ENCODE measurements around the gene CAPN13. TPM values are rescaled to one million over a fixed set of nuclear protein-coding genes. Genes with fewer than 3 reads are reported as not detected.

Gene CAPN13
- total RNA-seq, 1 experiment from 2014 or later = 12.0 TPM

DNA sequence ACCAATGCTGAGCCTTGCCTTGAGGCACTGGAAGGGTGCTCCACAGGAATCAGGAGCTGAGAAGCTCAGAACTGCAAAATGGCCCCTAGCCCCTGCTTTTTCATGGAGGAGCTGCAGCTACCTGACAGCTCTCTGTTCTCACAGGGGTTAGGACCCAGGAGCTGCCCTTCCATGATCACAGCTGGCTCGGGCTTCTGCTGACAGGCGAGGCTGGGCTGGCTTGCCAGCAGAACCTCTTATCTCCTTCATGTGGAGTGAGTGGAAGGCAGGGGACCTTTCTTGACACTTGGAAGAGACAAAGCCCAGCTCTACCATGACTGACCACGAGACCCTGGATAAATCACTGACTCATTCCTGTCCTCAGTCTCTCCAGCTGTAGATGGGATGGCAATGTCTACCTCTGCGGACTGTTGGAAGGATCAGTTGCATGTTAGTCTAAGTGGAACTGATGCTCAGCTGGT, 113.4 kb downstream of the CAPN13 start:
- Mint-ChIP-seq H3K4me1 (ENCODE audit: low read depth, unreplicated experiment) (no peaks in the 10 kb centered on the region), H3K4me3 (ENCODE audit: low read depth, unreplicated experiment) (no peak overlapping the region), H3K27me3 (ENCODE audit: unreplicated experiment) (peaks cover 39% of the 10 kb centered on the region), H3K9me3 (ENCODE audit: low read depth, unreplicated experiment) (peaks cover 3% of the 10 kb centered on the region), H3K36me3 (ENCODE audit: insufficient read depth, unreplicated experiment) (no peaks in the 10 kb centered on the region), H3K27ac (ENCODE audit: unreplicated experiment) (no peak overlapping the region)
- no peak for DNase-seq
- intact Hi-C loops (cut with micrococcal nuclease; ENCODE audit: unreplicated experiment) = no loop called here
- TF ChIP-seq, protein P1, sequence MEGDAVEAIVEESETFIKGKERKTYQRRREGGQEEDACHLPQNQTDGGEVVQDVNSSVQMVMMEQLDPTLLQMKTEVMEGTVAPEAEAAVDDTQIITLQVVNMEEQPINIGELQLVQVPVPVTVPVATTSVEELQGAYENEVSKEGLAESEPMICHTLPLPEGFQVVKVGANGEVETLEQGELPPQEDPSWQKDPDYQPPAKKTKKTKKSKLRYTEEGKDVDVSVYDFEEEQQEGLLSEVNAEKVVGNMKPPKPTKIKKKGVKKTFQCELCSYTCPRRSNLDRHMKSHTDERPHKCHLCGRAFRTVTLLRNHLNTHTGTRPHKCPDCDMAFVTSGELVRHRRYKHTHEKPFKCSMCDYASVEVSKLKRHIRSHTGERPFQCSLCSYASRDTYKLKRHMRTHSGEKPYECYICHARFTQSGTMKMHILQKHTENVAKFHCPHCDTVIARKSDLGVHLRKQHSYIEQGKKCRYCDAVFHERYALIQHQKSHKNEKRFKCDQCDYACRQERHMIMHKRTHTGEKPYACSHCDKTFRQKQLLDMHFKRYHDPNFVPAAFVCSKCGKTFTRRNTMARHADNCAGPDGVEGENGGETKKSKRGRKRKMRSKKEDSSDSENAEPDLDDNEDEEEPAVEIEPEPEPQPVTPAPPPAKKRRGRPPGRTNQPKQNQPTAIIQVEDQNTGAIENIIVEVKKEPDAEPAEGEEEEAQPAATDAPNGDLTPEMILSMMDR (IDR thresholded peaks at IDR 0.05; ENCODE audit: unreplicated experiment) = no peak
- CTCF ChIA-PET = interaction anchor here (1.4 to 1.9 kb wide), 2 partner anchors 18 to 529 kb away, joined by 3 to 13 read pairs; no protein-coding TSS in a partner anchor
- BruUV-seq (replicated peaks) = no TSS peak

DNA sequence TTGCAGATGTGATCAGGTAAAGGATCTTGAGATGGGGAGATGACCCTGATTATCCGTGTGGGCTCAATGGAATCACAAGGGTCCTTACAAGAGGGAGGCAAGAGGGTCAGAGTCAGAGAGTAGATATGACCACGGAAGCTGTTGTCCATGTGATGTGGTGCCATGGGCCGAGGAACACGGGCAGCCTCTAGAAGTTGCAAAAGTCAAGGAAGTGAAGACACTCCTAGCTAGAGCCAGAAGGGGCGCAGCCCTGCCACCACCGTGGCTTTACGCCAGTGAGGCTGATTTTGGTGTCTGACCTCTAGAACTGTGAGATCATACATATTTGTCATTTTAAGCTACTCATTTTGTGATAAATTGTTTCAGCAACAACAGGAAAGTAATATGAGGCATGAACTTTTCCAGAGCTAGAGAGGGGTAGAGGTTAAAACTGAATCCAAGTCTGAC, 114.4 kb downstream of the CAPN13 start:
- H3K4me1 Mint-ChIP-seq (ENCODE audit: low read depth, unreplicated experiment) = no peaks in the 10 kb centered on the region
- H3K36me3 Mint-ChIP-seq (ENCODE audit: insufficient read depth, unreplicated experiment) = no peaks in the 10 kb centered on the region
- H3K9me3 Mint-ChIP-seq (ENCODE audit: low read depth, unreplicated experiment) = peaks cover 2% of the 10 kb centered on the region
- no peak for DNase-seq
- BruUV-seq (replicated peaks) = no TSS peak
- no peak overlapping the region for H3K4me3 Mint-ChIP-seq (ENCODE audit: low read depth, unreplicated experiment)
- TF ChIP-seq, protein P1 (IDR thresholded peaks at IDR 0.05; ENCODE audit: unreplicated experiment) = no peak
- peaks cover 39% of the 10 kb centered on the region for H3K27me3 Mint-ChIP-seq (ENCODE audit: unreplicated experiment)
- H3K27ac Mint-ChIP-seq (ENCODE audit: unreplicated experiment) = no peak overlapping the region
- intact Hi-C loops (cut with micrococcal nuclease; ENCODE audit: unreplicated experiment) = no loop called here
- CTCF ChIA-PET = interaction anchor here (0.6 to 1.9 kb wide), 3 partner anchors 19 to 528 kb away, joined by 3 to 13 read pairs (median 4); no protein-coding TSS in a partner anchor

DNA sequence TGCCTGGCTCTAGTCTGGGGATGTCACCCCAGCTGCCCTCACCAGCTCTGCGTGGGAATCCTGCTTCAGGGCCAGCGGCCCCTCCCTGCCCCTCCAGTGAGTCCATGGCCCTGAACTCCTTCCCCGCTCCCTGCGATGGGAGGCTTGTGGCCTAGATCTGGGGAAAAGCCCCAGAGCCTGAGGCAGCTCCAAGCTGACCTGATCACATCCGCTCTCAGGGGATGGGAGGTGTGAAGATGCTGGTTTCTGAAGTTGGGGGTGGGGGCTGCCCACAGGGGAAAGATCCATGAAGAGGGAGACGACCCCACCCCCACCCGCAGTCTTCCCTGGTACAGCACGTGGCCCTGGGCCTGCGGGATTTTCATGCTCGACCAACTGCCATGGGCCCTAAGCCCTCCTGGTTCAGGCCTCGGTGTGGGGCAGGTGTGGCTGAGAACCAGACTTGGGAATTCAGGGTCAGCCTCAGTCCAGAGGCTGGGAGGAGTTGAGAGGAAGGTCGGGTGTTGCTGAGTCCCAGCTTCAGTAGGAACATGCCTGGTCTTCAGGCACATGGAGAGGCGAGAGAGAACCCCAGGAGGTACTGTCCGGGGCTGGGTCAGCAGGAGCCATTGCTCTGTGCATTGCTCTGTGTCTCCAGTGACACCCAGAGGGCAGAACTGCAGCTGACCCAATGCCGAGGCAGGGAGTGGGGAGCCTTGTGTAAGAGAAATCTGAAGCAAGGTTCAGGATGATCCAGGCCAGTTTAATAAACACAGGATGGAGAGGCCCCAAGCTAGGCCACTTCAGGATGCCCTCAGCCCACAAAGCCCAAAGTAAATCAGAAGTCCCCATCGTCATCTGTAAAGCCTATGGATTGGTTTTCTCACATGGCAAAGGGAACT, 115.1 kb downstream of the CAPN13 start:
- no TSS peak for BruUV-seq (replicated peaks)
- DNase-seq = no peak
- Mint-ChIP-seq H3K9me3 (ENCODE audit: low read depth, unreplicated experiment) (no peaks in the 10 kb centered on the region), H3K4me1 (ENCODE audit: low read depth, unreplicated experiment) (no peaks in the 10 kb centered on the region), H3K36me3 (ENCODE audit: insufficient read depth, unreplicated experiment) (no peaks in the 10 kb centered on the region), H3K27me3 (ENCODE audit: unreplicated experiment) (peaks cover 39% of the 10 kb centered on the region), H3K27ac (ENCODE audit: unreplicated experiment) (no peak overlapping the region), H3K4me3 (ENCODE audit: low read depth, unreplicated experiment) (no peak overlapping the region)
- TF ChIP-seq, protein P1 (IDR thresholded peaks at IDR 0.05; ENCODE audit: unreplicated experiment) = no peak
- intact Hi-C loops (cut with micrococcal nuclease; ENCODE audit: unreplicated experiment) = no loop called here
- CTCF ChIA-PET = interaction anchor here (1.4 to 1.9 kb wide), 2 partner anchors 19 to 527 kb away, joined by 3 to 13 read pairs; no protein-coding TSS in a partner anchor

DNA sequence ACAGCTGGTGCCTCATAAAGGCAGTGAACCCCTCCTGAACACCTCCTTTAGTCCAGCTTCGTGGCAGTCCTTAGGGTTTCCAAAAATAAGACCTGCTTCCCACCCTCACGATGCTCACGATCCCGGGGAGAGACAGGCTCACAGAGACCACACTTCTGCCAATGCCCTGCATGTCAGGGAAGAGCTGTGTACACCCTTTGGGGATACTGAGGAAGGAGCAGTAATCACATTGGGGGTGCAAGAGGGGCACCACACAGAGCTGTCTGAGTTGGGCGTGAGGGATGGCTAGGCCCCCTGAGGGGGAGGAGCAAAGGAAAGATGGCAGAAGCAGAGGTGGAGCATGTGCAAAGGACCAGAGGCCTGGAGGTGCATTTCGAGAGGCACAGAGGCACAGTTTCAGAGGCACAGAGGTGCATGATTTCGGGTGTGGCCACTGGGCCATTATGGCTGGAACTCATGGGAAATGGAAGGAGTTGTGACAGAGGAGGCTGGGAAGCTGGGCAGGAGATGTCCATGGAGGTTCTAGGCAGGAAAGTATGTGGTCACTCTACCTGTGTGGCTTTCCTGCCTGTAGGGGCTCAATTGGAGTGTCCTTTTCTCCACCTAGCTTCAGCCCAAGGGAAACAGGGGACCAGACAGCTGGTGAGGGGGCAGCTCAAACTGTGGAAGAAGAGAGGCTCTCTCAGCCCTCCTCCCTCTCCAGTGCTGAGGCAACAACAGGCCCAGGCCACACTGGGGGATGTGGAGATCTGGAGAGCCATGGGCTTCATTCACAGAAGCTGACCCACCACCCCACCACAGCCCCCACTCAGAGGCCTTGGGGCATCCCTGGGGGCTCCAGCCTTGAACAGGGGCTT, 115.9 kb downstream of the CAPN13 start:
- CTCF ChIA-PET = no interaction called here
- H3K4me1 Mint-ChIP-seq (ENCODE audit: low read depth, unreplicated experiment) = no peaks in the 10 kb centered on the region
- no peak for DNase-seq
- no peaks in the 10 kb centered on the region for H3K9me3 Mint-ChIP-seq (ENCODE audit: low read depth, unreplicated experiment)
- H3K27me3 Mint-ChIP-seq (ENCODE audit: unreplicated experiment) = peaks cover 36% of the 10 kb centered on the region
- intact Hi-C loops (cut with micrococcal nuclease; ENCODE audit: unreplicated experiment) = no loop called here
- no peak overlapping the region for H3K4me3 Mint-ChIP-seq (ENCODE audit: low read depth, unreplicated experiment)
- BruUV-seq (replicated peaks) = no TSS peak
- H3K27ac Mint-ChIP-seq (ENCODE audit: unreplicated experiment) = no peak overlapping the region
- TF ChIP-seq, protein P1 (IDR thresholded peaks at IDR 0.05; ENCODE audit: unreplicated experiment) = no peak
- no peaks in the 10 kb centered on the region for H3K36me3 Mint-ChIP-seq (ENCODE audit: insufficient read depth, unreplicated experiment)
